K562 (cell line): ENCODE measurements around the gene ERP44. TPM values are rescaled to one million over a fixed set of nuclear protein-coding genes. Genes with fewer than 3 reads are reported as not detected.

Source experiments
- ATAC-seq: fragments of 200-7000 bp; cut with Tn5 transposase; 3 replicates; pipeline ENCODE4 v1.9.1; 2020; ENCODE audit warnings: moderate library complexity
- BruUV-seq: library from RNA; stranded (reverse); fragments of 400-500 nt; replicated peaks from 2 replicates; lab custom pipeline; 2021; lab: Mats Ljungman, UMichigan
- CTCF ChIA-PET: fragments of 300-600 bp; formaldehyde crosslinking; extraction: SDS; loops from one replicate; lab custom pipeline; 2021; ENCODE audit warnings: low intra/inter-chr PET ratio; lab: Yijun Ruan, JAX
- POLR2A ChIA-PET: fragments of 300-600, 350-650 bp; sonication (Branson Sonifier 250); formaldehyde crosslinking; extraction: SDS; loops from one replicate; lab custom pipeline; 2021; ENCODE audit warnings: antibody characterized with exemption, inconsistent platforms; lab: Yijun Ruan, JAX
- DNase-seq, 4 experiments: peaks; one replicate each; pipeline versions ENCODE4 v3.0.0 to v3.0.0-alpha.2; 2011 to 2018; ENCODE audit warnings: low spot score in 3 of 4, mixed read lengths in 3 of 4; ENCODE audit errors: extremely low read depth in 1 of 4
- FAIRE-seq: peaks from 2 replicates; lab custom pipeline; 2011; peaks lifted over from hg19 to GRCh38; lab: Jason Lieb, UNC
- H2AFZ ChIP-seq: 2 replicates; pipeline ENCODE4 v1.6.0; 2011; ENCODE audit warnings: low read depth, low read length, control low read depth, inconsistent platforms
- H3K27ac ChIP-seq: fragments of 200-600 bp; 3 replicates; pipeline ENCODE4 v1.8.0; 2011; ENCODE audit warnings: low read depth, mild to moderate bottlenecking, control low read depth, inconsistent platforms, low read length, moderate library complexity, mixed read lengths; ENCODE audit errors: extremely low read depth
- H3K27me3 ChIP-seq, 2 experiments: fragments of 300-600 bp in 1 of 2; 2 replicates in 1 of 2; 3 replicates in 1 of 2; pipeline versions ENCODE4 v1.6.0 to v1.8.0; 2011; ENCODE audit warnings: inconsistent platforms in 2 of 2, low read length in 2 of 2, mild to moderate bottlenecking in 1 of 2, mixed read lengths in 1 of 2, moderate library complexity in 1 of 2; ENCODE audit not compliant: control insufficient read depth in 2 of 2, insufficient read depth in 2 of 2
- H3K36me3 ChIP-seq: fragments of 300-600 bp; 3 replicates; pipeline ENCODE4 v1.8.0; 2011; ENCODE audit warnings: mild to moderate bottlenecking, low read length, inconsistent platforms; ENCODE audit not compliant: control insufficient read depth, insufficient read depth
- H3K4me1 ChIP-seq, 2 experiments: fragments of 200-600 bp in 1 of 2; replicated peaks in 1 of 2; 2 replicates in 1 of 2; 3 replicates in 1 of 2; pipeline versions ENCODE4 v1.5.1 to v1.8.0; 2011; ENCODE audit warnings: inconsistent platforms in 2 of 2, low read length in 2 of 2, mild to moderate bottlenecking in 1 of 2, mixed read lengths in 1 of 2, moderate library complexity in 1 of 2; ENCODE audit not compliant: control insufficient read depth in 2 of 2, insufficient read depth in 2 of 2
- H3K4me2 ChIP-seq: 2 replicates; pipeline ENCODE4 v1.6.1; 2011; ENCODE audit warnings: low read length, control low read depth, inconsistent platforms, mixed read lengths; ENCODE audit not compliant: insufficient read depth
- H3K4me3 ChIP-seq: fragments of 200-600 bp; sonication (generic), shearing (Covaris generic); 2 replicates; pipeline ENCODE4 v1.5.1; 2016; ENCODE audit warnings: control low read depth, inconsistent platforms
- H3K79me2 ChIP-seq: fragments of 200-600 bp; 3 replicates; pipeline ENCODE4 v1.8.0; 2011; ENCODE audit warnings: low read length, inconsistent platforms; ENCODE audit not compliant: control insufficient read depth, insufficient read depth
- H3K9ac ChIP-seq, 2 experiments: 2 replicates each; pipeline versions ENCODE4 v1.6.0 to v1.6.1; 2011; ENCODE audit warnings: low read depth in 2 of 2, low read length in 2 of 2, control low read depth in 1 of 2, inconsistent platforms in 1 of 2, mild to moderate bottlenecking in 1 of 2, mixed read lengths in 1 of 2; ENCODE audit not compliant: insufficient read depth in 1 of 2
- H3K9me1 ChIP-seq: one replicate; pipeline ENCODE4 v1.6.0; 2011; ENCODE audit warnings: inconsistent platforms, mild to moderate bottlenecking, low read length, moderate library complexity; ENCODE audit not compliant: control insufficient read depth, insufficient read depth
- H3K9me3 ChIP-seq: replicated peaks from 2 replicates; pipeline ENCODE4 v1.5.1; 2011; ENCODE audit warnings: low read depth, low read length, inconsistent platforms; ENCODE audit not compliant: control insufficient read depth, insufficient read depth
- H4K20me1 ChIP-seq: replicated peaks from 2 replicates; pipeline ENCODE4 v1.6.1; 2011; ENCODE audit warnings: low read length, inconsistent platforms, mixed read lengths; ENCODE audit not compliant: control insufficient read depth, insufficient read depth
- CBX3 ChIP-seq, 2 experiments: IDR thresholded peaks; 1 replicate in 1 of 2; 2 replicates in 1 of 2; pipeline ENCODE4 v1.6.1; 2012; ENCODE audit warnings: inconsistent platforms in 2 of 2, low read length in 2 of 2, borderline replicate concordance in 1 of 2, control low read depth in 1 of 2
- CEBPB ChIP-seq: fragments of 450-650 bp; IDR thresholded peaks from 2 replicates; pipeline ENCODE4 v1.6.1; 2016; ENCODE audit warnings: missing genetic modification characterization, missing compliant biosample characterization
- FOXP1 ChIP-seq: sonication (generic); formaldehyde crosslinking; IDR thresholded peaks from 2 replicates; pipeline ENCODE4 v1.8.0; 2022; ENCODE audit warnings: mild to moderate bottlenecking, missing genetic modification reagents
- HES1 ChIP-seq: fragments of 450-650 bp; IDR thresholded peaks from 2 replicates; pipeline ENCODE4 v1.6.1; 2016; ENCODE audit warnings: low read depth, mild to moderate bottlenecking, moderate library complexity
- L3MBTL2 ChIP-seq: fragments of 450-650 bp; IDR thresholded peaks from 2 replicates; pipeline ENCODE4 v1.6.1; 2016; ENCODE audit warnings: mild to moderate bottlenecking, moderate library complexity
- POLR2B ChIP-seq: fragments of 450-650 bp; IDR thresholded peaks from 2 replicates; pipeline ENCODE4 v1.6.1; 2018; ENCODE audit warnings: low read depth; ENCODE audit not compliant: partially characterized antibody
- RBM14 ChIP-seq: fragments of 200-400 bp; formaldehyde crosslinking; IDR thresholded peaks from 2 replicates; pipeline ENCODE4 v1.6.1; 2018; ENCODE audit warnings: low read depth, mild to moderate bottlenecking, low read length, moderate library complexity, borderline replicate concordance; ENCODE audit not compliant: insufficient read depth
- SOX6 ChIP-seq: fragments of 450-650 bp; IDR thresholded peaks from 2 replicates; pipeline ENCODE4 v1.6.1; 2014; ENCODE audit warnings: mild to moderate bottlenecking
- SPI1 ChIP-seq: IDR thresholded peaks from 2 replicates; pipeline ENCODE4 v1.6.1; 2011; ENCODE audit warnings: low read depth, low read length, control low read depth, borderline replicate concordance
- SRSF9 ChIP-seq: fragments of 200-400 bp; formaldehyde crosslinking; IDR thresholded peaks from 2 replicates; pipeline ENCODE4 v1.6.1; 2017; ENCODE audit warnings: low read depth, low read length, borderline replicate concordance
- TRIM24 ChIP-seq, 2 experiments: fragments of 450-650 bp; IDR thresholded peaks; 2 replicates each; pipeline ENCODE4 v1.6.1; 2016
- XRCC3 ChIP-seq: fragments of 450-650 bp; IDR thresholded peaks from 2 replicates; pipeline ENCODE4 v1.6.1; 2017; ENCODE audit warnings: mild to moderate bottlenecking, moderate library complexity
- WGBS: fragments of 100-300 bp; shearing (Covaris generic); methylation state at CpG from one replicate; pipeline ENCODE4 v1.1.6; 2016; ENCODE audit warnings: low coverage, mixed read lengths; ENCODE audit not compliant: insufficient coverage; ENCODE audit errors: missing lambda C conversion rate; 5-methylcytosine and 5-hydroxymethylcytosine counted together
- in situ Hi-C: fragments of 300-500 bp; cut with MboI; formaldehyde crosslinking; loops from 4 replicates; pipeline ENCODE4 v1.15.0; 2018; ENCODE audit warnings: inconsistent platforms, mixed read lengths
- intact Hi-C: fragments of 100-400 bp; cut with micrococcal nuclease; formaldehyde crosslinking; loops from 2 replicates; pipeline ENCODE4 v1.14.2; 2022
- polyA plus RNA-seq, 8 experiments: library from polyadenylated mRNA; depleted of rRNA in 4 of 8; stranded (reverse) in 5 of 8; unstranded in 3 of 8; fragments of >200 nt; fragmentation: Nextera tagmentation in 2 of 8; fragmentation: Illumina TruSeq in 1 of 8; extraction: Ambion mirVana in 2 of 8; extraction: Trizol in 1 of 8; gene quantifications; 2 replicates each; pipeline versions ENCODE4 v1.2.1 to v1.2.3, GENCODE V29; 2011 to 2014; ENCODE audit warnings: inconsistent platforms in 1 of 8, missing spikeins in 1 of 8
- total RNA-seq, 7 experiments: library from RNA; depleted of rRNA in 6 of 7; stranded (reverse); fragments of >200 nt in 6 of 7; fragmentation: Illumina TruSeq in 2 of 7; extraction: Trizol in 2 of 7; gene quantifications; 2 replicates each; pipeline versions ENCODE4 v1.2.1 to v1.2.3, GENCODE V29; 2011 to 2021; ENCODE audit warnings: low replicate concordance in 1 of 7
- TF ChIP-seq, protein P1 (sequence below): IDR thresholded peaks from 2 replicates; pipeline ENCODE4 v1.6.1; 2014; ENCODE audit warnings: antibody characterized with exemption

ERP44 gene
- total and polyA plus RNA-seq, 9 of the 15 experiments (the other 6 are each of a cell fraction or from before 2014, with no cell fraction given): 9.2 to 23.4 (median 13.6) TPM

DNA sequence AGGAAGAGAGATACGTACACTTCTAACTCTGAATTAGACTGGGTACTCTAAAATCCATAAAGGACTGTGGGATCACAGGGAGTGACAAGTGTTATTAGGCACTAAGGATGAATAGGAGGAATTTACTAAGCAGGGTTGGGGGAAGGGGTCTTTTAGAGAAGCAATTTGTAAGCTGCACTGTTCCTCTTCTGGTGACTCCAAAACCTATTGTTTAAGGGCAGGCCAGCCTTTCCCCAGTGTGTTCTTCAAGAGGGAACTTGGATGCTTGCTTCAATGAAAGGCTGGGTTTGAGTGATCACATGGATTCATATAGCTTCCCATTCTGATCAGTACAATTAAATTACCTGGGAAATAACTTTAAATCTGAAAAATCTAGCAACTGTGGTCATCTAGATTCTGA, 120.6 kb downstream of the ERP44 start:
- Histone ChIP-seq H3K27me3 (no peaks in the 10 kb centered on the region), H2AFZ (no peak overlapping the region), H3K36me3 (peaks cover 11% of the 10 kb centered on the region; the same call in 1 of the 3 replicates), H3K4me3 (no peak overlapping the region), H3K27ac (no peak overlapping the region), H3K9ac (no peak overlapping the region), H3K9me1 (peaks cover 3% of the 10 kb centered on the region), H3K79me2 (no peaks in the 10 kb centered on the region), H3K4me1 (peaks cover 0 to 8% of the 10 kb centered on the region in 2 experiments; a peak in 1 of 5 replicates), H3K9me3 (no peaks in the 10 kb centered on the region), H3K4me2 (no peak overlapping the region), H4K20me1 (no peaks in the 10 kb centered on the region)
- no peak for DNase-seq
- TF ChIP-seq XRCC3 (no peak), SRSF9 (no peak), RBM14 (no peak), SPI1 (no peak), L3MBTL2 (no peak), CBX3 (IDR thresholded peaks at IDR 0.05; ENCODE audit: borderline replicate concordance in 1 of 2, low read length in 2 of 2) (no peak), HES1 (no peak), CEBPB (tag) (no peak), TRIM24 (IDR thresholded peaks at IDR 0.05) (no peak), POLR2B (no peak), FOXP1 (CRISPR knock-in tag) (no peak), SOX6 (no peak)
- TF ChIP-seq, protein P1, sequence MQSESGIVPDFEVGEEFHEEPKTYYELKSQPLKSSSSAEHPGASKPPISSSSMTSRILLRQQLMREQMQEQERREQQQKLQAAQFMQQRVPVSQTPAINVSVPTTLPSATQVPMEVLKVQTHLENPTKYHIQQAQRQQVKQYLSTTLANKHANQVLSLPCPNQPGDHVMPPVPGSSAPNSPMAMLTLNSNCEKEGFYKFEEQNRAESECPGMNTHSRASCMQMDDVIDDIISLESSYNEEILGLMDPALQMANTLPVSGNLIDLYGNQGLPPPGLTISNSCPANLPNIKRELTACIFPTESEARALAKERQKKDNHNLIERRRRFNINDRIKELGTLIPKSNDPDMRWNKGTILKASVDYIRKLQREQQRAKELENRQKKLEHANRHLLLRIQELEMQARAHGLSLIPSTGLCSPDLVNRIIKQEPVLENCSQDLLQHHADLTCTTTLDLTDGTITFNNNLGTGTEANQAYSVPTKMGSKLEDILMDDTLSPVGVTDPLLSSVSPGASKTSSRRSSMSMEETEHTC: no peak
- no peak for FAIRE-seq
- no TSS peak for BruUV-seq
- intact Hi-C loops (loop anchor here (10.0 kb wide), 1 partner anchor 153 kb away; the partner anchor contains the start of gene NR4A3), in situ Hi-C loops (no loop called here)
- ChIA-PET CTCF (no interaction called here), POLR2A (interaction anchor here (0.6 to 2.1 kb wide), 4 partner anchors 9 to 364 kb away, joined by 3 to 8 read pairs (median 6); no protein-coding TSS in a partner anchor)
- WGBS: 82% methylated on average over 1 of the region's 1 CpG
- no peak for ATAC-seq
